ENCODE data around the gene WWC2.

Gene WWC2

DNA sequence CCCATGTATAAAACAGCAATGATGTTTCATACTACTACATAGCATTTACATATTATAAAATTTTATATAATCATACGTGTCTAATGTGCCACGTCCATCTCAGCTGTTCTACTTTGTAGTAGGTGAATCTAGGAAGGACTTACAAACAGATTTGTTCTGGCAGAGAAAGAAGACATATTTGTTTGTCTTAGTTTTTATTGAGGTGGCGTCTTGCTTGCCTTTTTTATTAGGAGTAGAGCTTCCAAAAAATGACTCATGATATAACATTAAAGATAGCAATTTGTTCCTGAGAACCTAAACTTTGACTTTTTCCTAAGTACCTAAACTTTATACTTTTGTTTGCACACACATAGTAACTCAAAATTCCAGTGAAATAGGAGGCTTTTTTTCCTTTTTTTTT is 156.4 kb downstream of the WWC2 start:
- ChIA-PET CTCF (interaction anchor here (0.6 to 2.3 kb wide), 3 partner anchors 111 to 182 kb away, joined by 4 to 13 read pairs (median 5); no protein-coding TSS in a partner anchor), POLR2A (ENCODE audit: low non-redundant PET) (no interaction called here)
- no peak overlapping the region for H3K27ac ChIP-seq
- DNase-seq (ENCODE audit: low spot score): no peak
- TF ChIP-seq, protein P1, sequence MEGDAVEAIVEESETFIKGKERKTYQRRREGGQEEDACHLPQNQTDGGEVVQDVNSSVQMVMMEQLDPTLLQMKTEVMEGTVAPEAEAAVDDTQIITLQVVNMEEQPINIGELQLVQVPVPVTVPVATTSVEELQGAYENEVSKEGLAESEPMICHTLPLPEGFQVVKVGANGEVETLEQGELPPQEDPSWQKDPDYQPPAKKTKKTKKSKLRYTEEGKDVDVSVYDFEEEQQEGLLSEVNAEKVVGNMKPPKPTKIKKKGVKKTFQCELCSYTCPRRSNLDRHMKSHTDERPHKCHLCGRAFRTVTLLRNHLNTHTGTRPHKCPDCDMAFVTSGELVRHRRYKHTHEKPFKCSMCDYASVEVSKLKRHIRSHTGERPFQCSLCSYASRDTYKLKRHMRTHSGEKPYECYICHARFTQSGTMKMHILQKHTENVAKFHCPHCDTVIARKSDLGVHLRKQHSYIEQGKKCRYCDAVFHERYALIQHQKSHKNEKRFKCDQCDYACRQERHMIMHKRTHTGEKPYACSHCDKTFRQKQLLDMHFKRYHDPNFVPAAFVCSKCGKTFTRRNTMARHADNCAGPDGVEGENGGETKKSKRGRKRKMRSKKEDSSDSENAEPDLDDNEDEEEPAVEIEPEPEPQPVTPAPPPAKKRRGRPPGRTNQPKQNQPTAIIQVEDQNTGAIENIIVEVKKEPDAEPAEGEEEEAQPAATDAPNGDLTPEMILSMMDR (conservative IDR thresholded peaks at IDR 0.05; ENCODE audit: low read depth): no peak

DNA sequence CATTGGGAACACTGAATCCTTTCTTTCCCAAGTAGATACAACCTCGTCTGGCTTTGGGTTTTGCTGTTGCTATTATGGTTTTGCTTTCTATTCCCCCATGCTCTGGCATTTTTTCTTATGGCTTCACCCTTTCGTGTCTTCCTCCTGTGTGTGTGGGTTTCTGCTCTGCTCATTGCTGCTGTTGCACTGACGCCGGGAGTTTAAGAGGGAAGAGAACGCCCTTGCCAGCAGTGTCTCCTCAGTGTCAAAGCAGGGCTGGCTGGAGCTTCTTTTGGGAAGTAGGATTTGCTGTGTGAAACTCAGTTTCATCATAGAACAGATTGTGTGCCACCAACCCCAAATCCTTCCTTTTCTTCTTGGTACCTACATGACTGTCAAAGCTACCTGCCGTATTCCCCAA is 157.3 kb downstream of the WWC2 start:
- no peak for DNase-seq (ENCODE audit: low spot score)
- CTCF ChIA-PET: interaction anchor here (0.6 to 2.3 kb wide), 10 partner anchors 13 to 332 kb away, joined by 3 to 13 read pairs (median 4); no protein-coding TSS in a partner anchor

DNA sequence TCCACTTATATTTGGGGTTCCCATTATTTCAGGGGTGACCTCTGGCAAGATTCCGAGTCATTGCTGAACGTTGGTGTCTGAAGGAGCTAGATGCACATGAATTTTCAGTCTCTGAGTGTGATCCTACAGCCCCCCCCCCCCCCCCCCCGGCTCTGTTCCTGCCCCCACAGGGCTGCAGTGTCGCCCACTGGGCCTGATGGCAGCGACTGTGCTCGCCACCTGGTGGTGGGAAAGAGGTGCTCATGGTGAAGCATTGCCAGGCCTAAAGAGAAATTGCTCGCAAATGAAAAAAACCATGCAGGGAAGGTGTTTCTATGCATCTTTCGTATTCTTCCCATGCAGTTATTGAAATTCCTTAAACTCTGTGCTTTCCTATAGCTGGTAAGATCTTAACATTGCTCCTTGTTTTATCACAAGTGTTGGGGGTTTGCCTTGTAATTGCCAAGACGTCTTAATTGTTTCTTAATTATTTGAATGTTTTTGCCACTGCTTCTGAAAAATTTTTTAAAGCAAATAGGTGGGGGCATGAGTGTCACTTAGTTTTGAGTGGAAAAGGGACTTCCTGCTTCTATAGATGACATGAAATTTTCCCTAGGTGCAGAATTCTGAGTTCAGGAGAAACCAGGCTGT is 157.8 kb downstream of the WWC2 start:
- DNase-seq (ENCODE audit: low spot score): peak; percentile 54
- TF ChIP-seq, protein P1 (conservative IDR thresholded peaks at IDR 0.05; ENCODE audit: low read depth): peak; percentile 77
- H3K27ac ChIP-seq: no peak overlapping the region
- POLR2A ChIA-PET (ENCODE audit: low non-redundant PET): no interaction called here
- CTCF ChIA-PET: interaction anchor here (0.6 to 2.3 kb wide), 10 partner anchors 13 to 319 kb away, joined by 3 to 13 read pairs (median 4); no protein-coding TSS in a partner anchor

More for the DNA sequence above, 157.3 kb downstream of the WWC2 start:
- POLR2A ChIA-PET (ENCODE audit: low non-redundant PET): no interaction called here
- TF ChIP-seq, protein P1 (conservative IDR thresholded peaks at IDR 0.05; ENCODE audit: low read depth): no peak
- no peak overlapping the region for H3K27ac ChIP-seq

DNA sequence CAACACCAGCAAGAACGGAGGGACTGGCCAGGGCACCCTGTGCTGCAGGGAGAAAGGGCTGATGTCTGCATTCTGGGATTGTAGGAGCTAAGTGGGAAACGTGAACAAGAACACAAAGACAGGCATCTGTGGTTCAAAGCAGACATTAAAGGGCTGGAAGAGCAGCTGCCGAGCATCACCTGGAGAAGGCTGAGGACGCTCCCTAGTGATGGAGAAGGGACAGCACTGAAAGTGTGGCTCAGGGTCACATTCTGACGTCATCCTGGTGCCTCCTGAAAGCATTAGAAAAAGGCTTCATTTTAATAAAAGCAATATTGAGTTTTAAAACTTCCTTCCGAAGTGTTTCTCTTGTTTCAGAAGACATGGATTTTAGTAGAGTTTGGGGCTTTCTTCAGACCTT is 158.8 kb downstream of the WWC2 start:
- DNase-seq (ENCODE audit: low spot score): no peak
- H3K27ac ChIP-seq: no peak overlapping the region
- POLR2A ChIA-PET (ENCODE audit: low non-redundant PET): no interaction called here
- CTCF ChIA-PET: interaction anchor here (0.7 to 1.7 kb wide), 2 partner anchors 320 to 619 kb away, joined by 3 to 11 read pairs; no protein-coding TSS in a partner anchor
- TF ChIP-seq, protein P1 (conservative IDR thresholded peaks at IDR 0.05; ENCODE audit: low read depth): no peak

DNA sequence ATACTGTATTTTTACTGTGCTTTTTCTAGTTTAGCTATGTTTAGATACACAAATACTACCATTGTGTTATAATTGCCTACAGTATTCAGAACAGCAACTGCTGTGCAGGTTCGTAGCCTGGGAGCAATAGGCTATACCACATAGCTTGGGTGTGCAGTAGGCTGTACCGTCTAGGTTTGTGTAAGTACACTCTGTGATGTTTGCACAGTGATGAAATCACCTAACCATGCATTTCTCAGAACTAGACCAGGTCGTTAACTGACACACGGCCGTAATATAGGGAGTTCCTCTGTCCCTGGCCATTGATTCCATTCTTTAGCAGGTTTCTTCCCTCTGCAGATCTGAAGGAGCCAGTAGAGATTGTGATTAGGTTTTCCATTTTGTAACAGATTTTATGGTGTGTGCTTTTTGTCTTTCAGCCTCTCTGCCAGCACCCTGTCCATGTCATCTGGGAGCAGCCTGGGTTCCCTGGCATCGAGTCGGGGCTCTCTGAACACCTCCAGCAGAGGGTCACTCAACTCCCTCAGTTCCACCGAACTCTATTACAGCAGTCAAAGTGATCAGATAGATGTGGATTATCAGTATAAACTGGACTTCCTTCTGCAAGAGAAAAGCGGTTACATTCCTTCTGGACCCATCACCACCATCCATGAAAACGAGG is 161.6 kb downstream of the WWC2 start:
- DNase-seq (ENCODE audit: low spot score): no peak
- no peak overlapping the region for H3K27ac ChIP-seq
- POLR2A ChIA-PET (ENCODE audit: low non-redundant PET): no interaction called here
- CTCF ChIA-PET: interaction anchor here (0.9 to 2.5 kb wide), 3 partner anchors 10 to 323 kb away, joined by 4 to 7 read pairs (median 6); no protein-coding TSS in a partner anchor
- TF ChIP-seq, protein P1 (conservative IDR thresholded peaks at IDR 0.05; ENCODE audit: low read depth): no peak

DNA sequence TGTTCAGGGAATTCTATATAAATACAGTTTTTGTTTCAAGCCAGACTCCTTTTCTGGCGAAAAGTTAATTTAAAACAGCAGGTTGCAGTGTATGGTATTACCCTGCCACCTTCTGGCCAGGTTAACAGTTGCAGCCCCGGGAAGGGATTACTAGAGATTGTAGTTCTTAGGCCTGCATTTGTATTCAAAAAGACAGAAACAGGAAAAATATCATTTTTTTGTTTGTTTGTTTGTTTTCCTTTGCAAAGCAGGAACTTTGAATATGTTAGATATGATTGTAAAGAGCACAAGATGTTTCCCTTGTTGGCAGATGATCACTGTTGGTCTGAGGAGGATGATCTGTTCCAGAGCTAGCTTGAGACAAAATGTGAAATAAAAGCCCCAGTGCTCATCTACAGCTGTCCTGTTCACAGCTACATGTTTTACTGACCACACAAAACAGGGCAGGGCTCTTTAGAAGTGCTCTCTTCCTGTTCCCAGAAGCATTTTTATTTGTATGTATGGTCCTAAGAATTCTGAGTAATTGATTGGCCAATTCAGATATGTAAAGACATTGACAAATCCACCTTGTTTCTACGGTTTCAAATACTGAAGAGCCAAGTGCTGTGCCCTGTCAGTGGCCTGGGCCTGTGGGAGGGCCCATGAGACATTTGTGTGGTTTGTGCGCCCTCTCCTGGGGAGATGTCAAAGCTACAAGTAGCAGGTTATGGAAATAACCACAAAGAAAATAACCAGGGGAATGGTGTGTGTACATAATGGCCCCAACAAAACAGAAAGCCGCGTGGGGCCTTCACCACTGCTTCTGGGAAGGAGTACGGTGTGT is 163.1 kb downstream of the WWC2 start:
- DNase-seq (ENCODE audit: low spot score): peak; percentile 59
- TF ChIP-seq, protein P1 (conservative IDR thresholded peaks at IDR 0.05; ENCODE audit: low read depth): peak; percentile 85
- CTCF ChIA-PET: interaction anchor here (0.5 to 2.2 kb wide), 23 partner anchors 11 to 983 kb away, joined by 3 to 24 read pairs (median 4); partner anchors contain the start of gene WWC2
- H3K27ac ChIP-seq: no peak overlapping the region
- POLR2A ChIA-PET (ENCODE audit: low non-redundant PET): no interaction called here
